Measurements from ENCODE around the gene FXYD2. TPM values are rescaled to one million over a fixed set of nuclear protein-coding genes. Genes with fewer than 3 reads are reported as not detected.

Gene FXYD2
- total and polyA plus RNA-seq, 2 of the 13 experiments (the other 11 are each of a cell fraction or from before 2014, with no cell fraction given): 45.9 to 106 TPM

GRCh38 chr11:117831661-117832415 is 7.3 kb upstream of the FXYD2 start (continued):
- TF ChIP-seq, protein P1, sequence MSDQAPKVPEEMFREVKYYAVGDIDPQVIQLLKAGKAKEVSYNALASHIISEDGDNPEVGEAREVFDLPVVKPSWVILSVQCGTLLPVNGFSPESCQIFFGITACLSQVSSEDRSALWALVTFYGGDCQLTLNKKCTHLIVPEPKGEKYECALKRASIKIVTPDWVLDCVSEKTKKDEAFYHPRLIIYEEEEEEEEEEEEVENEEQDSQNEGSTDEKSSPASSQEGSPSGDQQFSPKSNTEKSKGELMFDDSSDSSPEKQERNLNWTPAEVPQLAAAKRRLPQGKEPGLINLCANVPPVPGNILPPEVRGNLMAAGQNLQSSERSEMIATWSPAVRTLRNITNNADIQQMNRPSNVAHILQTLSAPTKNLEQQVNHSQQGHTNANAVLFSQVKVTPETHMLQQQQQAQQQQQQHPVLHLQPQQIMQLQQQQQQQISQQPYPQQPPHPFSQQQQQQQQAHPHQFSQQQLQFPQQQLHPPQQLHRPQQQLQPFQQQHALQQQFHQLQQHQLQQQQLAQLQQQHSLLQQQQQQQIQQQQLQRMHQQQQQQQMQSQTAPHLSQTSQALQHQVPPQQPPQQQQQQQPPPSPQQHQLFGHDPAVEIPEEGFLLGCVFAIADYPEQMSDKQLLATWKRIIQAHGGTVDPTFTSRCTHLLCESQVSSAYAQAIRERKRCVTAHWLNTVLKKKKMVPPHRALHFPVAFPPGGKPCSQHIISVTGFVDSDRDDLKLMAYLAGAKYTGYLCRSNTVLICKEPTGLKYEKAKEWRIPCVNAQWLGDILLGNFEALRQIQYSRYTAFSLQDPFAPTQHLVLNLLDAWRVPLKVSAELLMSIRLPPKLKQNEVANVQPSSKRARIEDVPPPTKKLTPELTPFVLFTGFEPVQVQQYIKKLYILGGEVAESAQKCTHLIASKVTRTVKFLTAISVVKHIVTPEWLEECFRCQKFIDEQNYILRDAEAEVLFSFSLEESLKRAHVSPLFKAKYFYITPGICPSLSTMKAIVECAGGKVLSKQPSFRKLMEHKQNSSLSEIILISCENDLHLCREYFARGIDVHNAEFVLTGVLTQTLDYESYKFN (CRISPR knock-in tag; conservative IDR thresholded peaks at IDR 0.05): no peak
- no peak for TF ChIP-seq U2AF2 (IDR thresholded peaks at IDR 0.05; ENCODE audit: low read depth, low read length)
- TF ChIP-seq ISL2 (CRISPR knock-in tag; IDR thresholded peaks at IDR 0.05): no peak
- no peak for TF ChIP-seq ZSCAN20 (CRISPR knock-in tag; IDR thresholded peaks at IDR 0.05; ENCODE audit: borderline replicate concordance)
- TF ChIP-seq ZEB1 (IDR thresholded peaks at IDR 0.05; ENCODE audit: insufficient replicate concordance, low read depth): no peak
- TF ChIP-seq ZNF570 (CRISPR knock-in tag; IDR thresholded peaks at IDR 0.05; ENCODE audit: borderline replicate concordance): no peak
- no peak for TF ChIP-seq SP2 (CRISPR knock-in tag; IDR thresholded peaks at IDR 0.05)

GRCh38 chr11:117830674-117831351 is 6.3 kb upstream of the FXYD2 start:
- Histone ChIP-seq H3K4me3 (replicated peaks in 1 of 3; ENCODE audit: insufficient read depth in 1 of 3, low read depth in 2 of 3, low read length in 3 of 3) (no peak overlapping the region), H3K27me3 (ENCODE audit: control insufficient read depth in 1 of 2, insufficient read depth in 2 of 2, low read length in 2 of 2) (peaks cover 8 to 32% of the 10 kb centered on the region in 2 experiments; a peak in 4 of 5 replicates), H3K9me3 (ENCODE audit: low read length) (no peaks in the 10 kb centered on the region), H3K27ac (ENCODE audit: extremely low read length, insufficient read depth, low read length) (no peak overlapping the region), H3K79me2 (ENCODE audit: insufficient read depth, low read length) (no peaks in the 10 kb centered on the region), H3K36me3 (replicated peaks in 1 of 2; ENCODE audit: control insufficient read depth in 1 of 2, insufficient read depth in 2 of 2, low read length in 2 of 2) (no peaks in the 10 kb centered on the region), H4K20me1 (ENCODE audit: insufficient read depth, low read length) (no peaks in the 10 kb centered on the region), H2AFZ (ENCODE audit: low read length) (no peak overlapping the region), H3K4me2 (ENCODE audit: low read depth, low read length) (no peak overlapping the region; the same call in 1 of the 2 replicates), H3K9ac (ENCODE audit: insufficient read depth, low read depth, low read length) (no peak overlapping the region), H3K4me1 (ENCODE audit: insufficient read depth, low read length) (peaks cover 70% of the 10 kb centered on the region)
- ATAC-seq: no peak
- CTCF ChIA-PET (ENCODE audit: low intra/inter-chr PET ratio, low total read pairs): no interaction called here
- in situ Hi-C loops (cut with HindIII; ENCODE audit: extremely low pct_ligation_motif_present, low pct_unique_long_range_greater_than_20kb): loop anchor here (10.0 kb wide), 1 partner anchor 224 kb away; no protein-coding TSS in a partner anchor
- DNase-seq (ENCODE audit: low spot score): no peak
- BruUV-seq (replicated peaks): no TSS peak
- intact Hi-C loops (cut with micrococcal nuclease; ENCODE audit: unreplicated experiment): no loop called here
- WGBS (ENCODE audit: low lambda C conversion rate): 50% methylated on average over 4 of the region's 6 CpGs
- POLR2A ChIA-PET: no interaction called here
- no peak for FAIRE-seq
- no peak for TF ChIP-seq HNRNPUL1 (IDR thresholded peaks at IDR 0.05; ENCODE audit: low read depth, low read length)
- TF ChIP-seq ZNF547 (CRISPR knock-in tag; IDR thresholded peaks at IDR 0.05): no peak
- TF ChIP-seq ZNF382 (CRISPR knock-in tag; IDR thresholded peaks at IDR 0.05; ENCODE audit: borderline replicate concordance): no peak
- TF ChIP-seq, protein P2, sequence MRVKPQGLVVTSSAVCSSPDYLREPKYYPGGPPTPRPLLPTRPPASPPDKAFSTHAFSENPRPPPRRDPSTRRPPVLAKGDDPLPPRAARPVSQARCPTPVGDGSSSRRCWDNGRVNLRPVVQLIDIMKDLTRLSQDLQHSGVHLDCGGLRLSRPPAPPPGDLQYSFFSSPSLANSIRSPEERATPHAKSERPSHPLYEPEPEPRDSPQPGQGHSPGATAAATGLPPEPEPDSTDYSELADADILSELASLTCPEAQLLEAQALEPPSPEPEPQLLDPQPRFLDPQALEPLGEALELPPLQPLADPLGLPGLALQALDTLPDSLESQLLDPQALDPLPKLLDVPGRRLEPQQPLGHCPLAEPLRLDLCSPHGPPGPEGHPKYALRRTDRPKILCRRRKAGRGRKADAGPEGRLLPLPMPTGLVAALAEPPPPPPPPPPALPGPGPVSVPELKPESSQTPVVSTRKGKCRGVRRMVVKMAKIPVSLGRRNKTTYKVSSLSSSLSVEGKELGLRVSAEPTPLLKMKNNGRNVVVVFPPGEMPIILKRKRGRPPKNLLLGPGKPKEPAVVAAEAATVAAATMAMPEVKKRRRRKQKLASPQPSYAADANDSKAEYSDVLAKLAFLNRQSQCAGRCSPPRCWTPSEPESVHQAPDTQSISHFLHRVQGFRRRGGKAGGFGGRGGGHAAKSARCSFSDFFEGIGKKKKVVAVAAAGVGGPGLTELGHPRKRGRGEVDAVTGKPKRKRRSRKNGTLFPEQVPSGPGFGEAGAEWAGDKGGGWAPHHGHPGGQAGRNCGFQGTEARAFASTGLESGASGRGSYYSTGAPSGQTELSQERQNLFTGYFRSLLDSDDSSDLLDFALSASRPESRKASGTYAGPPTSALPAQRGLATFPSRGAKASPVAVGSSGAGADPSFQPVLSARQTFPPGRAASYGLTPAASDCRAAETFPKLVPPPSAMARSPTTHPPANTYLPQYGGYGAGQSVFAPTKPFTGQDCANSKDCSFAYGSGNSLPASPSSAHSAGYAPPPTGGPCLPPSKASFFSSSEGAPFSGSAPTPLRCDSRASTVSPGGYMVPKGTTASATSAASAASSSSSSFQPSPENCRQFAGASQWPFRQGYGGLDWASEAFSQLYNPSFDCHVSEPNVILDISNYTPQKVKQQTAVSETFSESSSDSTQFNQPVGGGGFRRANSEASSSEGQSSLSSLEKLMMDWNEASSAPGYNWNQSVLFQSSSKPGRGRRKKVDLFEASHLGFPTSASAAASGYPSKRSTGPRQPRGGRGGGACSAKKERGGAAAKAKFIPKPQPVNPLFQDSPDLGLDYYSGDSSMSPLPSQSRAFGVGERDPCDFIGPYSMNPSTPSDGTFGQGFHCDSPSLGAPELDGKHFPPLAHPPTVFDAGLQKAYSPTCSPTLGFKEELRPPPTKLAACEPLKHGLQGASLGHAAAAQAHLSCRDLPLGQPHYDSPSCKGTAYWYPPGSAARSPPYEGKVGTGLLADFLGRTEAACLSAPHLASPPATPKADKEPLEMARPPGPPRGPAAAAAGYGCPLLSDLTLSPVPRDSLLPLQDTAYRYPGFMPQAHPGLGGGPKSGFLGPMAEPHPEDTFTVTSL (CRISPR knock-in tag; IDR thresholded peaks at IDR 0.05; ENCODE audit: borderline replicate concordance): no peak
- TF ChIP-seq RARA (CRISPR knock-in tag; IDR thresholded peaks at IDR 0.05): no peak

All from HepG2 (cell line).